Neural crest cell (in vitro differentiated cells): ENCODE measurements around the gene OLFML1. TPM values are rescaled to one million over a fixed set of nuclear protein-coding genes. Genes with fewer than 3 reads are reported as not detected.

Experiments used
- DNase-seq: peaks from one replicate; pipeline ENCODE4 v3.0.0; 2021; ENCODE audit warnings: low read depth, mixed read lengths, low spot score
- H3K27ac Mint-ChIP-seq: one replicate; pipeline ENCODE4 v1.8.0; 2021; ENCODE audit warnings: mild to moderate bottlenecking, mixed read lengths; ENCODE audit not compliant: unreplicated experiment
- H3K27me3 Mint-ChIP-seq: 2 replicates; pipeline ENCODE4 v1.8.0; 2021; ENCODE audit warnings: low read depth, mild to moderate bottlenecking, mixed read lengths
- H3K36me3 Mint-ChIP-seq: 2 replicates; pipeline ENCODE4 v1.8.0; 2021; ENCODE audit warnings: low read depth, mild to moderate bottlenecking, mixed read lengths
- H3K4me1 Mint-ChIP-seq: 2 replicates; pipeline ENCODE4 v1.8.0; 2021; ENCODE audit warnings: mixed read lengths
- H3K4me3 Mint-ChIP-seq: one replicate; pipeline ENCODE4 v1.8.0; 2021; ENCODE audit warnings: mild to moderate bottlenecking, mixed read lengths
- H3K9me3 Mint-ChIP-seq: 2 replicates; pipeline ENCODE4 v1.8.0; 2021; ENCODE audit warnings: mixed read lengths
- total RNA-seq: library from RNA; stranded (reverse); gene quantifications from 2 replicates; pipeline ENCODE4 v1.2.1, GENCODE V29; 2021
- TF ChIP-seq, protein P1 (sequence below): fragments of 200-600 bp; sonication (generic); conservative IDR thresholded peaks from 2 replicates; pipeline ENCODE4 v1.5.0; 2021; ENCODE audit warnings: antibody characterized with exemption, mild to moderate bottlenecking

The OLFML1 gene
- total RNA-seq, 1 donor from 2014 or later, result 0.84 TPM

DNA sequence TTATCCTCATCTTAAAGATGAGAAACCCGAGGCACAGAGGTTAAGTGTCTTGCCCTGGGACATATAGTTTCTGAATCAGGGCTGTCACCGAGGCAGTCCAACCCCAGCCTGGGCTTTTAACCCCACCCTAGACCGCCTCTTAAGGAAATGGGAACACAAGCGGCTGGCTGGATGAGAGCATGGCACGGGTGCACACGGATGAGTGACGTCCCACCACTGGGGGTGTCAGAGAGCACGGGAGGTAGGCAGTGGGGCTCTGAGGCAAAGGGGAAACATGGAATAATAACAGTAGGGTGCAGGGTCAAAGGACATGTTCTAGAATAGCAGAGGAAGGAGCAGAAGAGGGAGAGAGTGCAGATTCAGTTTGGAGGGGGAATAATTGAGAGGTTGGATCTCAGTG, 50.8 kb downstream of the OLFML1 start:
- no peak for DNase-seq
- no peak overlapping the region for H3K4me3 Mint-ChIP-seq
- H3K27me3 Mint-ChIP-seq, result peaks cover 12% of the 10 kb centered on the region
- TF ChIP-seq, protein P1, sequence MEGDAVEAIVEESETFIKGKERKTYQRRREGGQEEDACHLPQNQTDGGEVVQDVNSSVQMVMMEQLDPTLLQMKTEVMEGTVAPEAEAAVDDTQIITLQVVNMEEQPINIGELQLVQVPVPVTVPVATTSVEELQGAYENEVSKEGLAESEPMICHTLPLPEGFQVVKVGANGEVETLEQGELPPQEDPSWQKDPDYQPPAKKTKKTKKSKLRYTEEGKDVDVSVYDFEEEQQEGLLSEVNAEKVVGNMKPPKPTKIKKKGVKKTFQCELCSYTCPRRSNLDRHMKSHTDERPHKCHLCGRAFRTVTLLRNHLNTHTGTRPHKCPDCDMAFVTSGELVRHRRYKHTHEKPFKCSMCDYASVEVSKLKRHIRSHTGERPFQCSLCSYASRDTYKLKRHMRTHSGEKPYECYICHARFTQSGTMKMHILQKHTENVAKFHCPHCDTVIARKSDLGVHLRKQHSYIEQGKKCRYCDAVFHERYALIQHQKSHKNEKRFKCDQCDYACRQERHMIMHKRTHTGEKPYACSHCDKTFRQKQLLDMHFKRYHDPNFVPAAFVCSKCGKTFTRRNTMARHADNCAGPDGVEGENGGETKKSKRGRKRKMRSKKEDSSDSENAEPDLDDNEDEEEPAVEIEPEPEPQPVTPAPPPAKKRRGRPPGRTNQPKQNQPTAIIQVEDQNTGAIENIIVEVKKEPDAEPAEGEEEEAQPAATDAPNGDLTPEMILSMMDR, result peak; percentile 35
- H3K4me1 Mint-ChIP-seq, result peaks cover 11% of the 10 kb centered on the region
- H3K27ac Mint-ChIP-seq, result no peak overlapping the region
- H3K36me3 Mint-ChIP-seq, result no peaks in the 10 kb centered on the region
- H3K9me3 Mint-ChIP-seq, result no peaks in the 10 kb centered on the region

DNA sequence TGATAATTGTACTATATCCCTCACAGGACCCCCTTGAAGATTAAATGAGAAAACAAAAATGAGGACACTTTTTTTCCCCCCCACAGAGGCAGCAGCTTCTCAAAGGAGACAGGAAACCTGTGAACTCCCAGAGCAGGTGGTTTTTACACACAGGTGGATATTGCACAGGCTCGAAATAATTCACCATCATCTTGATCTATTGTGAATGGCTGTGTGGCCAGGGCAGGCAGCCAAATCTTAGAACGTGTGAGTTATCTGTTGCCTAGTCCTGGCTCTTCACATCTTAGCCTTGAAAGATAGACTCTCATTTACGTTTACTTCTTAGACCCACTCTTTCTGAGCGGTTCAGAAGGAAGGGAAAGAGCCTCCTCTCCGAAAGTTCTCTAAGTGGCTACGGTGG, 52.0 kb downstream of the OLFML1 start:
- peaks cover 12% of the 10 kb centered on the region for H3K27me3 Mint-ChIP-seq
- no peaks in the 10 kb centered on the region for H3K36me3 Mint-ChIP-seq
- H3K27ac Mint-ChIP-seq, result no peak overlapping the region
- H3K4me1 Mint-ChIP-seq, result peaks cover 11% of the 10 kb centered on the region
- no peak overlapping the region for H3K4me3 Mint-ChIP-seq
- TF ChIP-seq, protein P1, result no peak
- H3K9me3 Mint-ChIP-seq, result no peaks in the 10 kb centered on the region
- DNase-seq, result no peak

DNA sequence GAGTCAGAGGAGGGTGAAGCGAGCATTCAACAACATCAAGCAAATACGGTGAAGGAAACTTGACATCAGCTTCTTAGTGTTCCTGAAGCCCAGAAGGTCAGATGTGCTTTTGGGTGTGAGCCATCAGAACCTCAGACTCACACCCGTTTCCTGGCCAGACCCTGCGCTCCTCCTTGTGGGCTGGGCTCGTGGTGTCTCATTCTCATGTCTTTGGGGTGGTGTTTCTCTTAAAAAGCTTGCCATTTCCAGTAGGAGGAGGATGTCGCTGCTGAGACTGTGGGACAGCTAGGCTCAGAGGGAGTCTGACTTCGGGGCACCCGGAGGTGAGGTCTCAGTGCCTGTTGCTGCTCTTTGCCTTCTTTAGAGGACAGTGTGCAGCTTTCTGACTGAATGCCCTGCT, 52.7 kb downstream of the OLFML1 start:
- Mint-ChIP-seq H3K9me3 (no peaks in the 10 kb centered on the region), H3K27ac (peak overlapping the region; percentile 16), H3K4me3 (no peak overlapping the region), H3K27me3 (peaks cover 12% of the 10 kb centered on the region), H3K36me3 (no peaks in the 10 kb centered on the region), H3K4me1 (peaks cover 11% of the 10 kb centered on the region)
- no peak for DNase-seq
- TF ChIP-seq, protein P1, result no peak

DNA sequence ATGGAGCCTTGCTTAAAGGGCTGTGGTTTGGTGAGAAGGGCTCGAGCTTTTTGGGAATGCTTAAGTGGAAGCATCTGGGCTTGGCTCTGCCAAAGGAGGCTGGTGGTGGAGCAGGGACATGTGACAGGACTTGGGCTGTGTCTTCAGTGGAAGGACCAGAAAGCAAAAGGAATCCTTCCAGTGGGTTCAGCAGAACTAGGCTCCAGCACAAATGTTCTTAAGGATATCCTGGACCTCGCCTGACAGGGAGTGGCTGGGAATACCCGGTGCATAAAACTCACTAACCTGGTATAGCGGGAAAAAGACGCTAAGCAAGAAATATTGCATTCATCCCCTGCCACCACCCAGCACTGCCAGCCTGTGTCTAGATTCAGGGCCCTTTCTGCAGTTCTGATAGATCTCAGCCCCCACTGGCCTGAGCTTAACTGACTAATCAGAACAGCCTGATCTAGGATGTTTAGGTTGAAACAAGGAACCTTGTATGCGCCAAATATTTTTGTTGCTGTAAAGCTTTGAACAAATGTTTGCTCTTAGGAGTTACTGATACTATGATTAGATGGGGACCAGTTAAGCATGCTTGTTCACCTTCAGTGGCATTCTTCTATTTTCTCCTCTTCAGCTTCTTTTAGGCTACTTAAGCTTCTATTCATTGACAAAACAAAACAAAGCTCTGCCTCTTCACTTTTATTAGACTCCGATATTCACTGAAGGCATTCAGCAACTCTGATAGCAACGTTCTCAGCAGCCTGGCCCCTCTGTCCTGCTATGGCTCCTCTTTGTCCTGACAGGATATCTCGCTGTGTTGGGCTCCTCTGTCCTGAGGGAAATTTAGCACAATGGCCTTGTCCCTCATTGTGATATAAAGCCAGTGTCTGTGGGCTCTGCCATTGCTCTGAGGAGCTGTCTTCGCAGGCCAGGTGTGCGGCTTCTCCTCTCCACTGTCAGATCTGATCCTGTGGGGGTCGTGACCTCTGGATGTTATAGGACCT, 53.5 kb downstream of the OLFML1 start:
- TF ChIP-seq, protein P1, result no peak
- Mint-ChIP-seq H3K27ac (no peak overlapping the region), H3K27me3 (peaks cover 12% of the 10 kb centered on the region)

GRCh38 chr11:7540830-7541555, 55.7 kb downstream of the OLFML1 start:
- no peaks in the 10 kb centered on the region for H3K36me3 Mint-ChIP-seq
- DNase-seq, result no peak
- TF ChIP-seq, protein P1, result no peak
- H3K27ac Mint-ChIP-seq, result peak overlapping the region; percentile 65
- H3K4me3 Mint-ChIP-seq, result no peak overlapping the region
- H3K4me1 Mint-ChIP-seq, result peaks cover 11% of the 10 kb centered on the region
- H3K27me3 Mint-ChIP-seq, result peaks cover 12% of the 10 kb centered on the region
- no peaks in the 10 kb centered on the region for H3K9me3 Mint-ChIP-seq

More for the DNA sequence above, 53.5 kb downstream of the OLFML1 start:
- no peak overlapping the region for H3K4me3 Mint-ChIP-seq
- peaks cover 11% of the 10 kb centered on the region for H3K4me1 Mint-ChIP-seq
- H3K36me3 Mint-ChIP-seq, result no peaks in the 10 kb centered on the region
- DNase-seq, result no peak
- no peaks in the 10 kb centered on the region for H3K9me3 Mint-ChIP-seq
